ENCODE measurements around the gene AMOTL1. TPM values are rescaled to one million over a fixed set of nuclear protein-coding genes. Genes with fewer than 3 reads are reported as not detected.

AMOTL1 gene
- total RNA-seq, 4 donors from 2014 or later = 21.8 to 46.7 (median 32.9) TPM

DNA sequence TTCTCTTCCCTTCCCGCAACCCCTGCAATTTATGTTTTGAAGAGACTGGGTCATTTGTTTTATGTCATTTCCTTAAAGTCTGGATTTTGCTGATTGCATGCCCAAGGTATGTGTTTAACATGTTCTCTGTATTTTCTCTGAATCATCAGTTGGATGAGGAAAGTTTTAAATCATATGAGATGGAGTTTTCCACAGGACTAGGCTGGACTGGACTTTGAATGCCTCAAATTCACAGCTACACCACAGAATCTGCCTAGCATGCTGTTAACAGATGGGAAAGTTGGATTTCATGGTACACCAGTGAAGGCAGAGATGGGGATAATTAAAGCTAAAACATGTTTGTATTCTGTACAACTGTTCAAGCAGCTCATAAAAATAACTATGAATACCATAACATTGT lies 142.6 kb downstream of the AMOTL1 start:
- TF ChIP-seq, protein P1, sequence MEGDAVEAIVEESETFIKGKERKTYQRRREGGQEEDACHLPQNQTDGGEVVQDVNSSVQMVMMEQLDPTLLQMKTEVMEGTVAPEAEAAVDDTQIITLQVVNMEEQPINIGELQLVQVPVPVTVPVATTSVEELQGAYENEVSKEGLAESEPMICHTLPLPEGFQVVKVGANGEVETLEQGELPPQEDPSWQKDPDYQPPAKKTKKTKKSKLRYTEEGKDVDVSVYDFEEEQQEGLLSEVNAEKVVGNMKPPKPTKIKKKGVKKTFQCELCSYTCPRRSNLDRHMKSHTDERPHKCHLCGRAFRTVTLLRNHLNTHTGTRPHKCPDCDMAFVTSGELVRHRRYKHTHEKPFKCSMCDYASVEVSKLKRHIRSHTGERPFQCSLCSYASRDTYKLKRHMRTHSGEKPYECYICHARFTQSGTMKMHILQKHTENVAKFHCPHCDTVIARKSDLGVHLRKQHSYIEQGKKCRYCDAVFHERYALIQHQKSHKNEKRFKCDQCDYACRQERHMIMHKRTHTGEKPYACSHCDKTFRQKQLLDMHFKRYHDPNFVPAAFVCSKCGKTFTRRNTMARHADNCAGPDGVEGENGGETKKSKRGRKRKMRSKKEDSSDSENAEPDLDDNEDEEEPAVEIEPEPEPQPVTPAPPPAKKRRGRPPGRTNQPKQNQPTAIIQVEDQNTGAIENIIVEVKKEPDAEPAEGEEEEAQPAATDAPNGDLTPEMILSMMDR (IDR thresholded peaks at IDR 0.05; ENCODE audit: low read depth) = no peak

DNA sequence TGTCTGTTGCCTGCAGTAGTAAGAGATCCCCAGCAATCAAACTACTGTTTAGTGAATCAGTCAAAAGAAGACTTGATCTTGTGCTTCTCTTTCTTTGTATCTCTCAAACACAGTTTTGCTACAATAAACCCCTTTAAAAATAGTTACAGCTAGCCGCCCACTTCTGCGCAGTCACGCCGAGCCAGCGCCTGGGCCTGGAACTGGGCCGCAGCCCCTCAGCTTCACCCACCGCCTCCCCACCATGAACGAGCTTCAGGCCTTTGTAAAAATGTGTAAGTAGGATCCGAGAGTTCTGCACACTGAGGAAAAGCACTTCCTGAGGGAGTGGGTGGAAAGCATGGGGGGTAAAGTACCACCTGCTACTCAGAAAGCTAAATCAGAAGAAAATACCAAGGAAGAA lies 144.7 kb downstream of the AMOTL1 start:
- TF ChIP-seq, protein P1 (IDR thresholded peaks at IDR 0.05; ENCODE audit: low read depth) = no peak

DNA sequence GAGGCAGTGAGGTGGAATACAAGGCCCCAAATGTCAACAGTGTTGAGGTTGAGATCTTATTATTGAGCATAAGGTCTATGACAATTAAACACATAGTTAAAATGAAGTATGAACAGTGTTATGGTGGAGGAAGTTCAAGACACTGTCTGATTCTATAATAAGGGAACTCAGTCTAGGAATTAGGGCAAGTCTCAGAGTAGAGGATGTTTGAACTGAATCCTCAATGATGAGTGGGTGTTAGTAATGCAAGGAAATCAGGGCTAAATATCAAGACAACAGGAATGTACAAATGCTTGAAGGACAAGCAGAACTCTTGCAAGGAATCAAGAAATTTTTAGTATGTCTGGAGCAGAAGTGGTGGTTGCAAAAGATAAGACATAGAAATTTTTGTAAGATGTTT lies 152.2 kb downstream of the AMOTL1 start:
- TF ChIP-seq, protein P1 (IDR thresholded peaks at IDR 0.05; ENCODE audit: low read depth) = no peak

DNA sequence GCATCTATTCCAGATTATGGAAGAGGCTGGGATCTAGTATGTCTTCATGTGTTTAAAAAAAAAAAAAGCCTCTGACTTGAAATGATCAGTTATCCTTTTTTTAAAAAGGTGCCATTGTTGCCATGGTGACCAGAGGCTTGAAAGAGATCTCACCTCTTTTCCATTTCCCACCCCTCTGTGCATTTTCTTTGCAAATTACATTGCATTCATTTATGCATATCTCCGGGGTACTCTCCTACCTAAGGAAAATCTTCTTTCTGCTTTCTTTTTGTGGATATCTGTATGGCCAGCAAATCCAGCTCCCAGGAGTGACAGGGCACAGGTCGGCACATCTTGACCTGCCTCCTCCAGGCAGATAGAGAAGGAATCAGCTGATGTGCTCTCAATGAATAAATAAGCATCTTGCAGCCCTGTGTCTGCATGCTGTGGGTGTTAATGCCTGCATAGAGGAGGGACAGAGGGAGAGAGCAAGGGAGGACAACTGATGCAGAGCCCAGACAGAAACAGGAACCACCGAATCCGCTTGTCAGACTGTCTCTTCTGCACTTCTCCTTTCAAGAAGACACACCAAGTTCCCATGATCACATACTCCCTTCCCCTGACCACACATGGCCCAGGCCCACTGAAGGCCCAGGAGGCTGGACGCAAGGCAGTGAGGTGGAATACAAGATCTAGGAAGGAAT lies 154.3 kb downstream of the AMOTL1 start:
- TF ChIP-seq, protein P1 (IDR thresholded peaks at IDR 0.05; ENCODE audit: low read depth) = no peak

DNA sequence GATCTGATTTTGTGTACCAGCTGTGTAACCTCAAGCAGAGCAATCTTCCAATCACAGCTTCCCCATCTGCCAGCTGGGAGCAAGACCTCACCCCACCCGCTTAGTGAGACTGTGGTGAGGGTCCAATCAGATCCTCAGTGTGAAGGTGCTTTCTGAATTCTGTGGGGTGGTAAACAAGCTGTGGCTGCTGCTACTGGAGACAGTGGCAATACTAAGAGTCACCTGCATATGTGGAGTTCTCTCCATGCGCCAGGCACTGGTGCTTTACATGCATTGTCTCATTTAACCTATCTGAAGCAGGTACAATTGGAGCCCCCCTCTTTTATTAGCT lies 154.8 kb downstream of the AMOTL1 start:
- TF ChIP-seq, protein P1 (IDR thresholded peaks at IDR 0.05; ENCODE audit: low read depth) = no peak

DNA sequence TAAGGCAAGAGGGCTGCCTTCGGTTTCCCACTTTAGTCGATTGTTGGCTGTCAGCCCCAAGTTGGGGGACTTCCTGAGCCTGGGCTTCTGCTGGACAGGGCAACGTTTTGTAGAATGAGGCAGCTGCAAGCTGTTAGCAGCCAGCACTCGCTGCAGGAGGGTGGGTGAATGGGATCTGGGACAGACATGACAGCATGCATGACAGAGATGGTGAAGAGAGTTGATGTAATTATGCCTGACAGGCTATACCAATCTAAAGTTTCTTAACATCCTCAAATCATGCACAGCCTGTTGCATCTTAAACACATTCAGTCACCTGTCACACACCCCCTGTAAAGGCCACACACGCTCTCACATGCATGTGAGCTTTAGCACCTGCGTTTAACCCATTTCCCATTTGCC lies 156.0 kb downstream of the AMOTL1 start:
- TF ChIP-seq, protein P1 (IDR thresholded peaks at IDR 0.05; ENCODE audit: low read depth) = no peak

DNA sequence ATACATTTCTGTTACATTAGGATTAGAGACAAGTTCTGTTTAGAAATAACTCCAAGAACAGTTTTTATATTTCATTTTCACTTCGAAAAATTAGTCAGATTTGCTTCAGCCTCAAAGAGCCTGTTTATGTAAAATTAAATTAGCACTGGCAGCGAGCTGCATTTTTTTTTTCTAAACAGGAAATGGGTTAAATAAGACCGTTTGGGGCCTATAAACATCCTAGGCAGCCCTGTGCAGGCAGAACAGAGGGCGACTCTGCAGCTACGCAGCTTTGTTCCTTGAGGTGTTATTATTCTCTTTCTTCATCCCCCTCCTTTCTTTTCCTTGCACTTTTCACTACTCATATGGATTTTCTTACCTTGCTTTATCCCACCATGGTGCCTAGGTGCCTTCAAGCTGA lies 156.5 kb downstream of the AMOTL1 start:
- TF ChIP-seq, protein P1 (IDR thresholded peaks at IDR 0.05; ENCODE audit: low read depth) = no peak

All from subcutaneous adipose tissue (tissue), 4 donors.